ENCODE results near the gene EIF4EBP3.

The EIF4EBP3 gene

DNA sequence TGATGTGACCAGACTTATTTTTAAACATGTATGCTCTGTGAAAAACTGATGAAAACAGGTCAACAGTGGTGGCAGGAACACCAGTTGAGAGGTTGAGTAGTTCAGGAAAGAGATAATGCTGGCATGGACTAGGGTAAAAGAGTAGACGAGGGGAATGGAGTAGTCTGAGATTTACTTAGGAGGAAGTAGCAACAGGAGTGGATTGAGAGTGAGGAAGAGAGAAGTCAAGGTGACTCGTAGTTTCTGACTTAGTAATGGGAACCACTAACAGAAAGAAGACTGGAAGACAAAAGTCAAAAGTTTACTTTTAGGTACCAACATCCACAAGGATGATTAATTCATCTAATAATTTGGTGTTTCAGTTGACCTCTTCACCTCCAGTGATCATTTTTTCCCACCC lies 6.2 kb downstream of the EIF4EBP3 start:
- Histone ChIP-seq H3K27me3 (no peaks in the 10 kb centered on the region), H3K36me3 (peaks cover 33% of the 10 kb centered on the region), H3K9me3 (no peaks in the 10 kb centered on the region), H3K4me1 (peaks cover 18% of the 10 kb centered on the region), H3K4me3 (ENCODE audit: low read depth, low read length) (no peak overlapping the region)
- DNase-seq, result no peak
- TF ChIP-seq, protein P1, sequence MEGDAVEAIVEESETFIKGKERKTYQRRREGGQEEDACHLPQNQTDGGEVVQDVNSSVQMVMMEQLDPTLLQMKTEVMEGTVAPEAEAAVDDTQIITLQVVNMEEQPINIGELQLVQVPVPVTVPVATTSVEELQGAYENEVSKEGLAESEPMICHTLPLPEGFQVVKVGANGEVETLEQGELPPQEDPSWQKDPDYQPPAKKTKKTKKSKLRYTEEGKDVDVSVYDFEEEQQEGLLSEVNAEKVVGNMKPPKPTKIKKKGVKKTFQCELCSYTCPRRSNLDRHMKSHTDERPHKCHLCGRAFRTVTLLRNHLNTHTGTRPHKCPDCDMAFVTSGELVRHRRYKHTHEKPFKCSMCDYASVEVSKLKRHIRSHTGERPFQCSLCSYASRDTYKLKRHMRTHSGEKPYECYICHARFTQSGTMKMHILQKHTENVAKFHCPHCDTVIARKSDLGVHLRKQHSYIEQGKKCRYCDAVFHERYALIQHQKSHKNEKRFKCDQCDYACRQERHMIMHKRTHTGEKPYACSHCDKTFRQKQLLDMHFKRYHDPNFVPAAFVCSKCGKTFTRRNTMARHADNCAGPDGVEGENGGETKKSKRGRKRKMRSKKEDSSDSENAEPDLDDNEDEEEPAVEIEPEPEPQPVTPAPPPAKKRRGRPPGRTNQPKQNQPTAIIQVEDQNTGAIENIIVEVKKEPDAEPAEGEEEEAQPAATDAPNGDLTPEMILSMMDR (IDR thresholded peaks at IDR 0.05; ENCODE audit: low read depth, low read length), result no peak

DNA sequence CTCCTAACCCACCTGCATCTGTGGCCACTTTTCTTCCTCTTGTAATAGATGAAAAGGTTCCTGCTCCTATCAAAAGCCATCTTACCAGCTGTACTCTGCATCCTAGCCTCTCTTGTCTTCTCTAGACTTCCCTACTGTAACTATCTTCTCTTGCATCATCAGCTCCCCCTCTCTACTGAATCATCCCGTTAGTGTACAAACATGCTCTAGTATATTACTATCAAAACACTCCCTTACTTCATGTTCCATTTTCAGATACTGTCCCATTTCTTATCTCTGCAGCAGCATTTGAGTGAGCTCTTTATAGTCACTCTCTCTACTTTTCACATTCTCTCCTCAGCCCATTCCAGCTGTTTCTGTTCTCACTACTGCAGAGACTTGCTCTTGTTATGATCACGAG lies 7.0 kb downstream of the EIF4EBP3 start:
- H3K27me3 ChIP-seq, result no peaks in the 10 kb centered on the region
- DNase-seq, result no peak
- H3K4me1 ChIP-seq, result peaks cover 11% of the 10 kb centered on the region; the same call in 1 of the 2 replicates
- H3K9me3 ChIP-seq, result no peaks in the 10 kb centered on the region
- peaks cover 28% of the 10 kb centered on the region for H3K36me3 ChIP-seq
- TF ChIP-seq, protein P1 (IDR thresholded peaks at IDR 0.05; ENCODE audit: low read depth, low read length), result no peak
- no peak overlapping the region for H3K4me3 ChIP-seq (ENCODE audit: low read depth, low read length)

DNA sequence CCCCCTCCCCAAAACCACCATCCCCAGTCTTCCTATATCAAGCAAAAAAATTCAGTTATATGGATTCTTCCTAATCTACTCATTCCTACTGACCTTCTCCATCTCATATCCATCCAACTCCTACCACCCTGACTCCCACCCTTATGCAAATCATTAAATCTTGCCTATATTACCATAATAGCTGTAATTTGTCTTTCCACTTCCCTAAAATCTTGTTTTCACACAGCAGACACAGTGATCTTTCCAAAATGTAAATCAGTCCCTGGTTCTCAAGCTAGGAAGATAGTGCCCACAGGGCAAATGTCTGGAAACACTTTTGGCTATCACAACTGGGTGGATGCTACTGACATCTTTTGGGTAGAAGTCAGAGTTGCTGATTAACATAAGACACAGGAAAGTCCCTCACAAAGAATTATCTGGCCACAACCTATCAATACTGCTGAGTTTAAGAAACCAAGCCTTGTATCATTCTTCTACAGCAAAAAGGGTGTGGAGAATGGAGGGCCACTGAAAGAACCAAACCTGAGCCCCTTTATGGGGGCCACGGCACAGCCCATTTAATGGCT lies 8.4 kb downstream of the EIF4EBP3 start:
- Histone ChIP-seq H3K4me3 (ENCODE audit: low read depth, low read length) (peak overlapping the region; percentile 84), H3K36me3 (peaks cover 14% of the 10 kb centered on the region), H3K27me3 (no peaks in the 10 kb centered on the region), H3K9me3 (no peaks in the 10 kb centered on the region), H3K4me1 (peaks cover 11% of the 10 kb centered on the region; the same call in 1 of the 2 replicates)
- TF ChIP-seq, protein P1 (IDR thresholded peaks at IDR 0.05; ENCODE audit: low read depth, low read length), result no peak
- no peak for DNase-seq

DNA sequence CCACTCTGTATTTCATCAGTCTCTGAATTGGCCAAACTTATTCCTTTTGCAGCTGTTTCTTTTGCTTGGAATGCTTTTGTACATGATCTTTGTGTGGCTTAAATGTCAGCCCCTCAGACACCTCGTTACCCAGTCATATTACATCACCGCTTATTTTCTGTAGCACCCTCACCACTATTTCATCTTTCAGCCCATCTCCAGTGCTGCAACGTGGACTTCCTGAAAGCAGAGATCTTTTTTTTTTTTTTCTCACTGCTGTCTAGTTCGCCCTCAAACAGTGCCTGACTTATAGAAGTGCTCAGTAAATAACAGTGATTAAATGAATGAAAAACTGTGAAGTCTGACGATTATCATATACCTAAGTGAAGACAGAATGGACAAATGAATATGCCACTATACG lies 9.0 kb downstream of the EIF4EBP3 start:
- Histone ChIP-seq H3K4me1 (peaks cover 11% of the 10 kb centered on the region; the same call in 1 of the 2 replicates), H3K4me3 (ENCODE audit: low read depth, low read length) (peak overlapping the region; percentile 84), H3K36me3 (peaks cover 8% of the 10 kb centered on the region), H3K9me3 (no peaks in the 10 kb centered on the region), H3K27me3 (no peaks in the 10 kb centered on the region)
- no peak for DNase-seq
- TF ChIP-seq, protein P1 (IDR thresholded peaks at IDR 0.05; ENCODE audit: low read depth, low read length), result no peak

DNA sequence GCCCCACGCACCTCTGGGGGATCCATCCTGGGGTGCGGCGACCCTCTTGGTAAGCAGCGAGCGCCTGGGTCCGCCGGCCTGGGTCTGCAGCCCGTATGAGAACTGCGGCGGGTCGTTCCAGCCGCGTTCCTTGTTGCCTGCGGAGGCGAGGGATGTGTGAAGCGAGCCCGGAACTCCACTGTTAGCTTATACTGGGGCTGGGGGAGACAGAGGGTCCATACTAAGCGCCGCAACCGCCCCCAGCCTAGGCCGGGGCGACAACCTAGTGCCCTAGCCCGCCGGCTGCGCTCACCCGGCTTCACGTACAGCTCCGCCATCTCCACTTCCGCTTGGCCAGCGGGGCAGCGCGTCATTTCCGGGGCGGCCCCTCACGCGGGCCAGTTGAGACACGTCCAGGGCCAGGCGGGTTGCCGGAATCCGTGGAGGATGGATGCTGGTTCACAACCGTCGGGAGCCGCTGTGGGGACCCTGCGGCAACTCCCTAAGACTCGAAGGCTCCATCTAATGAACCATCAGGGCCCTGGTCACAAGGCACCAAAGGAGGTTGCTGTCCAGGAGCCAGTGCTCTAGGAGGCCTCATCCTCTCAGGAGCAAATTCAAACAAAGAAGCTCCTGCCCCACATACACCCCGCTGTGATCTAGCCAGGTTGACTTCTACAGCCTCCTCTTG lies 9.8 kb downstream of the EIF4EBP3 start, which contains the start of gene SRA1:
Gene SRA1 (minus strand): TSS at position 338 of the 670 bp plus-strand sequence. CDS start 21 bp downstream, at position 317.
- H3K27me3 ChIP-seq, result no peaks in the 10 kb centered on the region
- TF ChIP-seq, protein P1 (IDR thresholded peaks at IDR 0.05; ENCODE audit: low read depth, low read length), result no peak; the same call in 1 of the 2 replicates
- peak within 1 kb of the TSS; percentile 84 for H3K4me3 ChIP-seq (ENCODE audit: low read depth, low read length)
- no peaks in the 10 kb centered on the region; the same call in 1 of the 2 replicates for H3K36me3 ChIP-seq
- H3K9me3 ChIP-seq, result no peaks in the 10 kb centered on the region
- peaks cover 11% of the 10 kb centered on the region; the same call in 1 of the 2 replicates for H3K4me1 ChIP-seq
- peak; percentile 97 for DNase-seq

DNA sequence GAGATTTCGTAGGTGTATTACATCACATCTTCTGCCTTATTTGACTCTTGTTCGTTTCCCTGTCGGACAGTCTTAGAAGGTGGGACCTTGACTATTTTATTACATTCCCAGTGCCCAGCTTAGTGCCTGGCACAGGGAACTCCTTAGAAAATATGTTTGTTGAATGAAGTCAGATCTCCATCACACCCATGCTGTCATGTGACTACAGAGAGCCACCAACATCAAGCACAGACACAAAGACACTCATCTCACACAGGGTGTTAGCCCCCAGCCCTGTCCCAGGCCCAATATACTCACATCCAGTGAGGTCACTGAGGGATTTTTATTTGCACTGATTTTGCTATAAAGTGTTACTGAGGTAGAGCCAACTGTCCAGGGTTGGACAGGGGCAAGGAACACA lies 10.5 kb downstream of the EIF4EBP3 start:
- H3K36me3 ChIP-seq, result no peaks in the 10 kb centered on the region; the same call in 1 of the 2 replicates
- TF ChIP-seq, protein P1 (IDR thresholded peaks at IDR 0.05; ENCODE audit: low read depth, low read length), result no peak
- H3K27me3 ChIP-seq, result no peaks in the 10 kb centered on the region
- H3K4me3 ChIP-seq (ENCODE audit: low read depth, low read length), result peak overlapping the region; percentile 84
- H3K4me1 ChIP-seq, result peaks cover 11% of the 10 kb centered on the region; the same call in 1 of the 2 replicates
- DNase-seq, result no peak
- no peaks in the 10 kb centered on the region for H3K9me3 ChIP-seq
